Gastrocnemius medialis (tissue), 4 donors: ENCODE results near the gene CARD11. TPM values are rescaled to one million over a fixed set of nuclear protein-coding genes. Genes with fewer than 3 reads are reported as not detected.

Experiments used
- ATAC-seq, 2 donors: fragments of 150-250 bp; one replicate each; pipeline ENCODE4 v1.9.1; 2016
- DNase-seq, 2 donors: peaks; one replicate each; pipeline ENCODE4 v3.0.0-alpha.2; 2019
- H3K27ac ChIP-seq, 4 donors: fragments of 200-600 bp; sonication (generic); 1 replicate in 1 of 4; 2 replicates in 3 of 4; pipeline ENCODE4 v1.5.1; 2016 to 2018; ENCODE audit warnings: mild to moderate bottlenecking in 2 of 4, moderate library complexity in 1 of 4
- H3K27me3 ChIP-seq, 3 donors: fragments of 200-600 bp; sonication (generic) in 2 of 3; 1 replicate in 1 of 3; 2 replicates in 2 of 3; pipeline versions ENCODE4 v1.5.1 to v1.6.0; 2016 to 2019; ENCODE audit warnings: mild to moderate bottlenecking in 1 of 3, moderate library complexity in 1 of 3
- H3K36me3 ChIP-seq, 2 donors: fragments of 200-600 bp; sonication (generic) in 1 of 2; one replicate each; pipeline ENCODE4 v1.5.1; 2017 to 2018
- H3K4me1 ChIP-seq, 2 donors: fragments of 200-600 bp; sonication (generic) in 1 of 2; one replicate each; pipeline ENCODE4 v1.5.1; 2016 to 2017; ENCODE audit warnings: mild to moderate bottlenecking in 2 of 2
- H3K4me3 ChIP-seq, 4 donors: fragments of 200-600 bp; sonication (generic) in 3 of 4; 1 replicate in 1 of 4; 2 replicates in 3 of 4; pipeline ENCODE4 v1.5.1; 2016 to 2019; ENCODE audit warnings: mild to moderate bottlenecking in 2 of 4
- H3K9me3 ChIP-seq, 3 donors: fragments of 200-600 bp; sonication (generic) in 2 of 3; 1 replicate in 1 of 3; 2 replicates in 2 of 3; pipeline ENCODE4 v1.5.1; 2016 to 2019
- POLR2A ChIP-seq, 2 donors: fragments of 450-650 bp; IDR thresholded peaks; one replicate each; pipeline ENCODE4 v1.6.1; 2017; ENCODE audit warnings: antibody characterized with exemption in 2 of 2, mild to moderate bottlenecking in 2 of 2, moderate library complexity in 2 of 2
- in situ Hi-C, 4 donors: fragments of 200-750 bp; cut with MboI; loops; one replicate each; pipeline versions ENCODE4 v1.15.0 to v1.8.0; 2017; ENCODE audit warnings: low sequenced_read_pairs in 4 of 4
- intact Hi-C: fragments of 100-400 bp; cut with DNase I; formaldehyde crosslinking; loops from one replicate; pipeline ENCODE4 v1.15.1; 2023; ENCODE audit warnings: low total_unique reads
- total RNA-seq, 4 donors: library from RNA; depleted of rRNA; stranded (reverse); fragments of >200 nt; gene quantifications; one replicate each; pipeline versions ENCODE4 v1.1.0 to v1.2.3, GENCODE V29; 2016
- TF ChIP-seq, protein P1 (sequence below), 5 experiments: fragments of 450-650 bp in 3 of 5; fragments of 200-600 bp in 2 of 5; sonication (generic) in 2 of 5; IDR thresholded peaks in 4 of 5; conservative IDR thresholded peaks in 1 of 5; 1 replicate in 4 of 5; 2 replicates in 1 of 5; pipeline ENCODE4 v1.5.1; 2016 to 2019; ENCODE audit warnings: antibody characterized with exemption in 5 of 5, mild to moderate bottlenecking in 3 of 5, moderate library complexity in 3 of 5

Gene CARD11
- total RNA-seq, 4 donors from 2014 or later: 0.13 TPM; not detected in 3

DNA sequence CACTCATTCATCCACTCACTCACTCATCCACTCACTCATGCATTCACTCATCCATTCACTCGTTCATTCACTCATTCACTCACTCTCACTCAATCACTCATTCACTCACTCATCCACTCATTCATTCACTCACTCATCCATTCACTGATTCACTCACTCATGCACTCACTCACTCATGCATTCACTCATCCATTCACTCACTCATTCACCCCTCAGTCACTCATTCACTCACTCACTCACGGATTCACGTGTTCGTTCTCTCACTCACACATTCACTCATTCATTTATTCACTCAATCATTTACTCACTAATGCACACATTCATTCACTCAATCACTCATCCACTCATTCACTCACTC lies 73.4 kb downstream of the CARD11 start:
- in situ Hi-C loops: no loop called here
- no peaks in the 10 kb centered on the region for H3K4me1 ChIP-seq
- DNase-seq: no peak
- H3K9me3 ChIP-seq: peaks cover 0 to 5% (median 0%) of the 10 kb centered on the region in 3 donors
- H3K36me3 ChIP-seq: no peaks in the 10 kb centered on the region
- intact Hi-C loops: no loop called here
- no peaks in the 10 kb centered on the region for H3K27me3 ChIP-seq
- H3K27ac ChIP-seq: no peak overlapping the region
- no peak for ATAC-seq
- TF ChIP-seq, protein P1, sequence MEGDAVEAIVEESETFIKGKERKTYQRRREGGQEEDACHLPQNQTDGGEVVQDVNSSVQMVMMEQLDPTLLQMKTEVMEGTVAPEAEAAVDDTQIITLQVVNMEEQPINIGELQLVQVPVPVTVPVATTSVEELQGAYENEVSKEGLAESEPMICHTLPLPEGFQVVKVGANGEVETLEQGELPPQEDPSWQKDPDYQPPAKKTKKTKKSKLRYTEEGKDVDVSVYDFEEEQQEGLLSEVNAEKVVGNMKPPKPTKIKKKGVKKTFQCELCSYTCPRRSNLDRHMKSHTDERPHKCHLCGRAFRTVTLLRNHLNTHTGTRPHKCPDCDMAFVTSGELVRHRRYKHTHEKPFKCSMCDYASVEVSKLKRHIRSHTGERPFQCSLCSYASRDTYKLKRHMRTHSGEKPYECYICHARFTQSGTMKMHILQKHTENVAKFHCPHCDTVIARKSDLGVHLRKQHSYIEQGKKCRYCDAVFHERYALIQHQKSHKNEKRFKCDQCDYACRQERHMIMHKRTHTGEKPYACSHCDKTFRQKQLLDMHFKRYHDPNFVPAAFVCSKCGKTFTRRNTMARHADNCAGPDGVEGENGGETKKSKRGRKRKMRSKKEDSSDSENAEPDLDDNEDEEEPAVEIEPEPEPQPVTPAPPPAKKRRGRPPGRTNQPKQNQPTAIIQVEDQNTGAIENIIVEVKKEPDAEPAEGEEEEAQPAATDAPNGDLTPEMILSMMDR (IDR thresholded peaks at IDR 0.05 in 4 of 5, conservative IDR thresholded peaks at IDR 0.05 in 1 of 5): no peak
- TF ChIP-seq POLR2A (IDR thresholded peaks at IDR 0.05): no peak
- H3K4me3 ChIP-seq: no peak overlapping the region

DNA sequence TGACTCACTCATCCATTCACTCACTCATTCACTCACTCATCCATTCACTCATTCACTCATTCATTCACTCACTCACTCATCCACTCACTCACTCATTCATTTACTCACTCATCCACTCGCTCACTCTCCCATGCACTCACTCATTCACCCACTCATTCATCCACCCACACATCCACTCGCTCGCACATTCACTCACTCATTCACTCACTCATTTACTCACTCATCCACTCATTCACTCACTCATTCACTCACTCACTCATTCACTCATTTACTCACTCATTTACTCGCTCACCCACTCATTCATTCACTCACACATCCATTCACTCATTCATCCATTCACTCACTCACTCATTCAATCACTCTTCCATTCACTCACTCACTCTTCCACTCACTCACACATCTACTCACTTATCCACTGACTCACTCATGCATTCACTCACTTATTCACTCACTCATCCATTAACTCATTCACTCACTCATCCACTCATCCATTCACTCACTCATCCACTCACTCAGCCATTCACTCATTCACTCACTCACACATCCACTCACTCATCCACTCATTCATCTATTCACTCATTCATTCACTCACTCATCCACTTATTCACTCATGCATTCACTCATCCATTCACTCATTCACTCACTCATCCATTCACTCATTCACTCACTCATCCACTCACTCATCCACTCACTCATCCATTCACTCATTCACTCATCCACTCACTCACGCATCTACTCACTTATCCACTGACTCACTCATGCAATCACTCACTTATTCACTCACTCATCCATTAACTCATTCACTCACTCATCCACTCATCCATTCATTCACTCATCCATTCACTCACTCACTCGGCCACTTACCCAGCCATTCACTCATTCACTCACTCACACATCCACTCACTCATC lies 74.0 kb downstream of the CARD11 start:
- in situ Hi-C loops (no loop called here), intact Hi-C loops (no loop called here)
- DNase-seq (no peak), ATAC-seq (no peak)
- Histone ChIP-seq H3K9me3 (peaks cover 0 to 11% (median 0%) of the 10 kb centered on the region in 3 donors), H3K4me3 (no peak overlapping the region), H3K4me1 (no peaks in the 10 kb centered on the region), H3K36me3 (no peaks in the 10 kb centered on the region), H3K27me3 (no peaks in the 10 kb centered on the region), H3K27ac (no peak overlapping the region)
- TF ChIP-seq, protein P1 (IDR thresholded peaks at IDR 0.05 in 4 of 5, conservative IDR thresholded peaks at IDR 0.05 in 1 of 5): no peak
- TF ChIP-seq POLR2A (IDR thresholded peaks at IDR 0.05): no peak

DNA sequence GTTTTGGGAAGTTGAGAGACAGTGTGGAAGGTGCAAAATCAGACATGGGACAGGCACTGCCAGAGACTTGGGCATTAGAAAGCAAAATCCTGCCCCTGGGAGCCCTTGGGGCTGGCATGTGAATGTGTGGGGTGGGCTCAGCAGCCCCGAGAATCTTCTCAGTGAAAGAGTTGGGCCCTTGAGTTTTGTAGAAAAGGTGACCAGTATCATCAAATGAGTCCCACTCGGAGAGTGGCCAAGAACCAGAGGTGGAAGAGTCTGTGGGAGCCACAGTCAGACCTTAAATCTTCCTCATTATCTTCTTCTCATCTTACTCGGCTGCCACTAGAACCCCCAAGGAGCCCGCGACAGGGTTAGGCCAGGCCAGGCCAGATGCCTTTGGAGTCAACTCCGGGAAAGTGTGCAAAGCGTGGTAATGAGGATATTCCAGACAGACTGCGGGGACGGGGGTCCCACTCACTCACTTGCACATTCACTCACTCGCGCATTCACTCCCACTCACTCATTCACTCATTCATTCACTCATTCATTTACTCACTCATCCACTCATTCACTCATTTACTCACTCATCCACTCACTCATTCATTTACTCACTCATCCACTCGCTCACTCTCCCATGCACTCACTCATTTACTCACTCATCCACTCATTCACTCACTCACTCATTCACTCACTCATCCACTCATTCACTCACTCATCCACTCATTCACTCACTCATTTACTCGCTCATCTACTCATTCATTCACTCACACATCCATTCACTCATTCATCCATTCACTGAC lies 74.9 kb downstream of the CARD11 start:
- Histone ChIP-seq H3K4me3 (no peak overlapping the region), H3K4me1 (no peaks in the 10 kb centered on the region), H3K9me3 (peaks cover 0 to 11% (median 0%) of the 10 kb centered on the region in 3 donors), H3K27me3 (no peaks in the 10 kb centered on the region), H3K27ac (no peak overlapping the region), H3K36me3 (no peaks in the 10 kb centered on the region)
- TF ChIP-seq, protein P1 (IDR thresholded peaks at IDR 0.05 in 4 of 5, conservative IDR thresholded peaks at IDR 0.05 in 1 of 5): no peak
- no peak for TF ChIP-seq POLR2A (IDR thresholded peaks at IDR 0.05)
- intact Hi-C loops: no loop called here
- in situ Hi-C loops: no loop called here
- ATAC-seq (no peak), DNase-seq (no peak)

DNA sequence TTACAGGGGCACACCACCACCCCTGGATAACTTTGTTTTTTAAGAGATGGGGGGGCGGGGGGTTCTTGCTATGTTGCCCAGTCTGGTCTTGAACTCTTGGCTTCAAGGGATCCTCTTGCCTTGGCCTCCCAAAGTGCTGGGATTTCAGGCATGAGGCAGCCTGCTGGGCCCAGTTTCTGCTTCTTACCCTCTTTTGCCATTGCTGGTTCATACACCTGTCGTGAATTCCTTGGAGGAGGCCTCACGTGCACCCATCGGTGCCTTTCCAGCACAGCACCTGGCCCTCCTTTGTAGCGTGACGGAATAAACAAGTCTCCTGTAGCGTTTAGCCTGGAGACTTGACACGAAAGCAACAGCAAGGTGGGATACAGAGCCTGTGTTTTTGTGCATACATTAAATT lies 75.5 kb downstream of the CARD11 start:
- intact Hi-C loops (no loop called here), in situ Hi-C loops (no loop called here)
- Histone ChIP-seq H3K36me3 (no peaks in the 10 kb centered on the region), H3K27ac (no peak overlapping the region), H3K9me3 (peaks cover 0 to 11% (median 0%) of the 10 kb centered on the region in 3 donors), H3K27me3 (no peaks in the 10 kb centered on the region), H3K4me3 (no peak overlapping the region), H3K4me1 (no peaks in the 10 kb centered on the region)
- no peak for TF ChIP-seq POLR2A (IDR thresholded peaks at IDR 0.05)
- TF ChIP-seq, protein P1 (IDR thresholded peaks at IDR 0.05 in 4 of 5, conservative IDR thresholded peaks at IDR 0.05 in 1 of 5): no peak
- no peak for ATAC-seq
- no peak for DNase-seq
